CD4-positive, alpha-beta T cell treated with Interleukin-2 at 100 ng/mL for 4 hours (primary cell): ENCODE data around the gene MMP14.
"Not testable (repeated sequence)": the region's sequence is repeated elsewhere in the genome, so short reads cannot be mapped to it uniquely, and the experiment has no call there.

ENCODE experiments used
- DNase-seq: peaks from one replicate; pipeline ENCODE4 v3.0.0-alpha.2; 2020; ENCODE audit warnings: low spot score

The MMP14 gene

DNA sequence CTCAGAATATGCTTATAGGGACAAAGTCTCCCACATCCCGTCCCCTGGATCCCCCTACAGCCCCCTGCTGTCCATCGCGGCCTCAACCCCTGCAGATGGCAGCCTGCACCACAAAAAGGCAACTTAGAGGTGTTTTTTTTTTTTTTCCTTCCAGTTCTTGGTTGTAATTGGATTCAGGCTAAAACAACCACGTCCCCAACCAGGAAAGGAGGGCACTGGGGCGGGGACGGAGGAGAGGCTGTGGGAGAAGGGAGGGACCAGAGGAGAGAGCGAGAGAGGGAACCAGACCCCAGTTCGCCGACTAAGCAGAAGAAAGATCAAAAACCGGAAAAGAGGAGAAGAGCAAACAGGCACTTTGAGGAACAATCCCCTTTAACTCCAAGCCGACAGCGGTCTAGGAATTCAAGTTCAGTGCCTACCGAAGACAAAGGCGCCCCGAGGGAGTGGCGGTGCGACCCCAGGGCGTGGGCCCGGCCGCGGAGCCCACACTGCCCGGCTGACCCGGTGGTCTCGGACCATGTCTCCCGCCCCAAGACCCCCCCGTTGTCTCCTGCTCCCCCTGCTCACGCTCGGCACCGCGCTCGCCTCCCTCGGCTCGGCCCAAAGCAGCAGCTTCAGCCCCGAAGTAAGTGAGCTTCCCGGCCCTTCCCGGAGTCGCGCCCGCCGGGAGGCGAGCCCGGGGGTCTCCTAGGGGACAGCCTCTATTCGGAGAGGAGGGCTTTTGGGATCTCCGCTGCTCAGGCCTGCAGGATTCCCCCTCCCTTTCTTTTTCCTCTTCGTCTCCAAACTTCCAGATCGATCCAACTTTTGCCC is at the start of gene MMP14:
TSS of gene MMP14 (plus strand) at position 285 of the 813 bp plus-strand sequence. CDS start at position 518, 233 bp downstream.
- no peak for DNase-seq

DNA sequence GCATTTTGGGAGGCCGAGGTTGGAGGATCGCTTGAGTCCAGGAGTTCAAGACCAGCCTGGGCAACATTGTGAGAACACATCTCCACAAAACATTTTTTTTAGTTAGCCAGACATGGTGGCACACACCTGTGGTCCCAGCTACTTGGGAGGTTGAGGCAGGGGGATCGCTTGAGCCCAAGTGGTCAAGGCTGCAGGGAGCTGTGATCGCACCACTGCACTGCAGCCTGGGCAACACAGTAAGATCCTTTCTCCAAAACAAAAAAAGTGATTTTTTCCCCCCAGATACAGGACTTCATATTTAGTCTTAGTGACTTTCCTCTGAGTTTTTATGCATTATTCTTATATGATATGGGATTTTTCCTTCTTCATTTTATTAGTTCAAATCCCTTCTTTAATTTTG is 49.7 kb upstream of the MMP14 start:
- no peak for DNase-seq

DNA sequence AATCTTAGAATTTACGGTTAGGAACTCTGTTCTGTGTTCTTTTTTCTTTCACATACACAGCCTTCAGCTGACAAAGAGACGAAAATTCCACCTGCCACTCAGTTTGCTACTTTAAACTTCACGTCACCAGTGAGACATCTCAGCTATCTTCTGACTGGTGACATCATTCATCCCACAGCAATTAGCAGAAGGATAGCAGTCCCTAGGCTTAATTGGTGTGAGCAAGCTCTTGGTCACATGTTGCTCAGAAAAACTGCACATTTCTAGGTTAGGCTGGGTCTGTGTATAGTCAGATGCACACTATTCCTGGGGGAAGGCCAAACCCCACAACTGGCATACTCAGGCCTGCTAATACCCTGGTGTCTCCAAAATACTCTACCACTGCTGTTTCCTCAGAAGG is 45.1 kb upstream of the MMP14 start:
- no peak for DNase-seq

DNA sequence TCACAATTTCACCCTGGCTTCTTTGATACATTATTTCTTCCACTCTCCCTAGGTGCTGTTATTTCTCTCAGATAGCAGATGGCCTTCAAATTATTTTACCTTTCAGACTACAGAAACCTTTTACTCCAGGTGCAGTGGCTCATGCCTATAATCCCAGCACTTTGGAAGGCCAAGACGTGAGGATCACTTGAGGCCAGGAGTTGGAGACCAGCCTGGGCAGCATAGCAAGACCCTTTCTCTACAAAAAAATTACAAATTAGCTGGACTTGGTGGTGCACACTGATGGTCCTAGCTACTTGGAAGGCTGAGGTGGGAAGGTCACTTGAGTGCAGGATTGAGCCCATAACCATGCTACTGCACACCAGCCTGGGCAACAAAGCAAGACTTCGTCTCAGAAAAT is 44.2 kb upstream of the MMP14 start:
- no peak for DNase-seq

DNA sequence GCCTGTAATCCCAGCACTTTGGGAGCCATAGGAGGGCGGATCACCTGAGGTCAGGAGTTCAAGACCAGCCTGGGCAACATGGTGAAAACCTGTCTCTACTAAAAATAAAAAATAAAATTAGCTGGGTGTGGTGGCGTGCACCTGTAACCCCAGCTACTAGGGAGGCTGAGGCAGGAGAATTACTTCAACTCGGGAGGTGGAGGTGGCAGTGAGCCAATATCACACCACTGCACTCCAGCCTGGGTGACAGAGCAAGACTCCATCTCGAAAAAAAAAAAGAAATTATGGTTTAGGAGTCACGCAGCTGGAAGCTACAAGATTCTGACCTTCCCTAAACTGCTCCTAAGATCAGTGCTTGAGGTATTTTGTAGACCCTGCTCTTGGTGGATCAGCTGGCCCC is 42.8 kb upstream of the MMP14 start:
- not testable (repeated sequence) for DNase-seq

DNA sequence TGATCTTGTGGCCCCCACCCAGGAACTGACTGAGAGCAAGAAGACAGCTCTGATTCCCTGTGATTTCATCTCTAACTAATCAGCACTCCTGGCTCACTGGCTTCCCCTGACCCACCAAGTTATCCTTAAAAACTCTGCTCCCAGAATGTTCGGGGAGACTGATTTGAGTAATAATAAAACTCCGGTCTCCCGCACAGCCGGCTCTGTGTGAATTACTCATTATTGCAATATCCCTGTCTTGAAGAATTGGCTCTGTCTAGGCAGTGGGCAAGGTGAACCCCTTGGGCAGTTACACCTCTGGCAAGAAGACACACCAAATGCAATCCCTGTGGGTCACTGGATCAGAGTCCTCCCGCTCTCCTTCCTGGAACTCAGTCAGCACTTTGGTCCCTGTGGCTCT is 42.4 kb upstream of the MMP14 start:
- no peak for DNase-seq

DNA sequence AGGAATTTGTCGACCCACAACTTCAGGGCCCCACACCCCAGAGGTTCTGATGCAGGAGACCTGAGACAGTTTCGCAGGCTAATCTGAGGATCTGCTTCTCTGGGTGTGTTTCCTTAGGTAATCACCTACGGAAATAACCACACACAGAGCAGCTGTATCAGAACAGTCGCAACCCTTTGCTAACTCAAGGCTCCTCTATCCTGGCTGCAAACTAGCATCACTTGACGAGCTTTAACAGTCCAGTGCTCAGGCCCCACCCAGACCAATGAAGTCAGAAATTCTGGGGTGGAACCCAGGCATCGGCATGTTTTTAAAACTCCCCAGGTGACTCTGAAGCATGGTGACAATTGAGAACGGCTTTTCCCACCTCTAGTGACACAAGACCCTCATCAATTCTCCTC is 41.8 kb upstream of the MMP14 start:
- no peak for DNase-seq

DNA sequence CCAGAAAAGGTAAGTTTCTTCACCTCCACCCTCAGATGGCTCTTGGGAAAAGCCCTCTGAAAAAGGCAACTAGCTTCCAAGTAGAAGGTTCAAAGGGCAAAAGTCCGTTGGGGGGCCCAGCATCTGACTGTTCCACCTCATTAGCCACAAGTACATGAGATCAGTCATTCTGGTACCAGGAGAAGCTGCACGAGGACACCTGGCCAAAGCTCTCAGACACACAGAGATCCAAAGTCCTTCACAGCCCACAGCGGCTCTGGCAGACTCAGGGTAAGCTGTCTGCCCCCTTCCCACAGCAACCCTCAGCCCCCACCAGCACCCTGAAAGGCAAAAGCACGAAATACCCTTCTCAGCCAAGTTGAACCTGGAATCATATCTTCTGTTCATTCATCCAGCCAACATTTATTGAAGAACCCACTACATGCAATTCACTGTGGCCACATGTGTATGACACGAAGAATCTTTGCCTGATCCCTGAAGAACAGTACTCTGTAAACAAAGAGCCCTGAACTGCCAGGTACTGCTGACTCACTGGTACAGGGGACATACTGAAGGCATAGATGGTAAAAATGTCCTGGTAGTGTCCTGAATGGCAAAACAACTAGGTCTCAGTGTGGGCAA is 40.2 kb upstream of the MMP14 start:
- DNase-seq = no peak

DNA sequence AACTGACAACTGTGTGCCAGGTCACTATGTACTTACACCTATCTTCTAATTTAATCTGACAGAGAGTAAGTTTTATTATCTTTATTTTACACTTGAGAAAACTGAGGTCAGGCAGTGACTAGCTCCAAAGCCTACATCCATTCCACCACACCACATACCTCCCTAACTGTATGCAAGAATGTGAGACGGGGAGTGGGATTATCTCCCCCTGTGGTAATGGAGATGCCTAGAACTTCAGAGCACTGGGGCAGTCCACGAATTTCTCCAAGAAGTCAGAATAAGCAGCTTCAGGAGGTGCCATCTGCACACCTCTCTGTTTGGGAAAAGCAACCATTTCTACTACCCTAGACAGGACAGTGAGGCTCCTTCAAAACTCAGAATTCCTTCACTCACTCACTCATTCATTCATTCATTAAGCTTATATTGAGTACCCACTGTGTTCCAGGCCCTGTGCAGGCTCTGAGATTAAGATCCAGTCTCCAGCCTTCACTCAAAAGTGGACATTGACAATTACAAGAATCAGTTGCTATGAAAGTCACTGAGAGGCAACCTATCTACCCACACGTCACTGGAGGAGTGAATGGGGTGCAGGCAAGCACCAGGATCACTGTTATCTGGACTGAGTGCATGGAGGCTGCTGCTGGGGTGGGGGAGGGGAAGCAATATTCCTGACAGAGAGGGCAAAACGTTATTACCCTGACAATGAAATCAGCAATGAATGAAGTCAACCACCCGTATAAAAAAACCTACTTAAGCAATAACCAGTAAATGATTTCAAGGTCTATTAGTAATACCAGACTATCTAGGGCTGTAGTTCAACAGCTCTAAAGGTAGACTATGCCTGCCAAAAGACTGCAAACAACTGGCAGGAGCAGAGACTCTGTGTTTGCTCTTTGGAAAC is 39.1 kb upstream of the MMP14 start:
- DNase-seq = no peak

DNA sequence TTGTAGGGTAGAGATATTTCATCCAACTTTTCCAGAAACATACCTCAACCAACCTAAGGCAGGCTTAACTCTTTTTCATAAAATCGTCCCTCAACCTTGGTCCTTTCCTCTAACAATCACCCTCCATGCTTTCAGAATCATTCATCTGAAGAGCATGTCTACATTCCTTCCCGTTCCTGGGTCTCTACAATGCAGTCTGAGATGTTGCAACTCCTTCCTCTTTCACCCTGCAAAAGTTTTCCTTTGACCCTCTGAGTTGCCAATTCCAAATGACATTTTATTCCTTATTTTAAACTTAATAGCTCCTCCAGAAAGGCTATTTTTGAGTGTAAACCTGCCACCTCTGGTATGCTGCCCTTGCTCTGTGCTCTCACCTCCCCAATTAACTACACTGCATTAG is 37.9 kb upstream of the MMP14 start:
- DNase-seq = no peak

DNA sequence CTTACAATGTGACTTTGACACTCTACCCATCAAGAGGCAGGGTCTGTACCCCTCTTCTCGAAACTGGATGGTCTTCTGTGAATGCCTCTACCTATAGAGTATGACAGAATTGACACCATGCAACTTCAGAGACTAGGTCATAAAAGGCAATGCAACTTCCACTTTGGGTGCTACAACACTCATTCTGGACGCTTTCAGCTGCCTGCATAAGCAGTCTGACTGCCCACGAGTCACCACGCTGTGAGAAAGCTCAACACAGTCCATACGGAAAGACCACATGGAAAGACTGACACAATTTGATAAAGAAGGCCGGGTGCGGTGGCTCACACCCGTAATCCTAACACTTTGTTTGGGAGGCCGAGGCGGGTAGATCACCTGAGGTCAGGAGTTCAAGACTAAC is 36.0 kb upstream of the MMP14 start:
- no peak for DNase-seq

DNA sequence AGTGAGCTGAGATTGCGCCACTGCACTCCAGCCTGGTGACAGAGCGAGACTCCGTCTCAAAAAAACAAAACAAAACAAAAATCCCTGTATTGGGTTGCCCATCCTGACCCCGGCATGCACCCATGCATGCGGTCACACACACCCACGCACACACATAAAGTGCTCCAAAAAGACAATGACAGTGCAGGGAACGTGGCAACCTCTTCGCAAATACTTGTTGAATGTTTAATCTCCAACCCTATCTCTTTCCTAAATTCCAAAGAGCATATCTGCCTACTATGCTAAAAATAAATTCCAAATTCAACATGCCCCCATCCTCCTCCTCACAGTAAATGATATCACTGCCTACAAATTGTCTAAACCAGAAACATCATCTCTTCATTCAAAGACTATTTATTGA is 34.7 kb upstream of the MMP14 start:
- no peak for DNase-seq

DNA sequence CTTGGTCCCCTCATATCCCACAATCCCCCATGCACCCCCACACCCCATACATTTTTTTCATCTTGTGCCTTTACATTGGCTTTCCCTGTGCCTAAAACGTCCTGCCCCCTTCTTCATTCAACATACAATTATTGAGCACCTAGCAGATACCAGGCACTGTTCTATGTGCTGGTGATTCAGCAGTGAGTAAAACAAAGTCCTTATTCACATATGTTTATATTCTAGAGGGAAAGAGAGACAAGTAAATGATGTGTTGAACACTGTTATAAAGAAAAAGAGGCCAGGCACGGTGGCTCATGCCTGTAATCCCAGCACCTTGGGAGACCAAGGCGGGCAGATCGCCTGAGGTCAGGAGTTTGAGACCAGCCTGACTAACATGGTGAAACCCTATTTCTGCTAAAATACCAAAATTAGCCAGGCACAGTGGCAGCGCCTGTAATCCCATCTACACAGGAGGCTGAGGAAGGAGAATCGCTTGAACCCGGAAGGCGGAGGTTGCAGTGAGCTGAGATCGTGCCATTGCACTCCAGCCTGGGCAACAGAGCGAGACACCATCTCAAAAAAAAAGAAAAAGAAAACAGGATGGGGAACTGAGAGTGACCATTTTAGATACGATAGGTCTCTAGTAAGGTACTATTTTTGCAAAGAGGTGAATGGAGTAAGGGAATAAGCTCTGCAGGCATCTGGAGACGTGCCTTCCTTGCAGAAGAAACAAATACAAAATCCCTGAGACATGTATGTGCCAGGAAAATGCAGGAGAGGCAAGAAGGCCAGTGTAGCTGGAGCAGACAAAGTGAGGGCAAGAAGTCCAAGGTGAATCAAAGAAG is 33.3 kb upstream of the MMP14 start:
- DNase-seq = no peak

DNA sequence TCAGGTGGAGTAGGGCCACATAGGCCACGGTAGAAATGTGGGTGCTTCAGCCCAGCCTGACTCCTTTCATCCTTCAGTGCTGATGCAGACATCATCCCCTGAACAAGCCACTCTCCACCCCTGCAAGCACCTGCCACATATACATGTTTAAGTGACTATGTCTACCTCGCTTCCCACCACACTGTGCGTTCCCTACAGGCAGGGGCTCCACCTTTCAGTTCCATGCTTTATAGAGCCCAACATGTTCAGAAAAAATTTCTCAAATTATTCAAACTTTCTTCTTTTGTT is 32.8 kb upstream of the MMP14 start:
- DNase-seq = no peak

DNA sequence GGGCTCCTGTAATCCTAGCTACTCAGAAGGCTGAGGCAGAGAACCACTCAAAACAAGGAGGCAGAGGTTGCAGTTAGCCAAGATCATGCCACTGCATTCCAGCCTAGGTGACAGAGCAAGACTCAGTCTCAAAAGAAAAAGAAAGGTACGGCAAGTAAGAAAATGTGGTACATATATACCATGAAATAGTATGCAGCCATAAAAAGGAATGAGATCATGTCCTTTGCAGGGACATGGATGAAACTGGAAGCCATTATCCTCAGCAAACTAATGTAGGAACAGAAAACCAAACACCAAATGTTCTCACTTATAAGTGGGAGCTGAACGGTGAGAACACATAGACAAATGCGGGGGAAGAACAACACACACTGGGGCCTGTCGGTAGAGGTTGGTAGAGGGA is 31.1 kb upstream of the MMP14 start:
- DNase-seq = not testable (repeated sequence)

DNA sequence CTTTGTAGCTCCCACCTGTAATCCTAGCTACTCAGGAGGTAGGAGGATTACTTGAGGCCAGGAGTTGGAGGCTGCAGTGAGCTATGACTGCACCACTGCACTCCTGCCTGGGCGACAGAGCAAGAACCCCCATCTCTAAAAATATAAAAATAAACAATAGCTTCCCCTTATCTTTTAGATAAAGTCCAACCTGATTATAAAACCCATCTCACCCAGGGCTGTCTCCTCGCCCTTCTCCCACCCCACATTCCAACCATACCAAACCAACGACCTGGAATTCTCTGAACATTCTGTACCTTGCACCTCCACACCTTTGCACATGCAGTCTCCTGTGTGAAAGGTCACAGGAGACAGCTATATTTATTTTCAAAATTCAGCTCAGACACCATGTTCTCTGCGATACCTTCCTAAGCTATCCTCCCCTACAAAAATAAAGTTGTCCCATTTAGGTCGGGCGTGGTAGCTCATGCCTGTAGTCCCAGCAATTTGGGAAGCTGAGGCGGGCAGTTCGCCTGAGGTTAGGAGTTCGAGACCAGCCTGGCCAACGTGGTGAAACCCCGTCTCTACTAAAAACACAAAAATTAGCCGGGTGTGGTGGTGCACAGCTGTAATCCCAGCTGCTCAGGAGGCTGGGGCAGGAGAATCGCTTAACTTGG is 28.8 kb upstream of the MMP14 start:
- DNase-seq = no peak

DNA sequence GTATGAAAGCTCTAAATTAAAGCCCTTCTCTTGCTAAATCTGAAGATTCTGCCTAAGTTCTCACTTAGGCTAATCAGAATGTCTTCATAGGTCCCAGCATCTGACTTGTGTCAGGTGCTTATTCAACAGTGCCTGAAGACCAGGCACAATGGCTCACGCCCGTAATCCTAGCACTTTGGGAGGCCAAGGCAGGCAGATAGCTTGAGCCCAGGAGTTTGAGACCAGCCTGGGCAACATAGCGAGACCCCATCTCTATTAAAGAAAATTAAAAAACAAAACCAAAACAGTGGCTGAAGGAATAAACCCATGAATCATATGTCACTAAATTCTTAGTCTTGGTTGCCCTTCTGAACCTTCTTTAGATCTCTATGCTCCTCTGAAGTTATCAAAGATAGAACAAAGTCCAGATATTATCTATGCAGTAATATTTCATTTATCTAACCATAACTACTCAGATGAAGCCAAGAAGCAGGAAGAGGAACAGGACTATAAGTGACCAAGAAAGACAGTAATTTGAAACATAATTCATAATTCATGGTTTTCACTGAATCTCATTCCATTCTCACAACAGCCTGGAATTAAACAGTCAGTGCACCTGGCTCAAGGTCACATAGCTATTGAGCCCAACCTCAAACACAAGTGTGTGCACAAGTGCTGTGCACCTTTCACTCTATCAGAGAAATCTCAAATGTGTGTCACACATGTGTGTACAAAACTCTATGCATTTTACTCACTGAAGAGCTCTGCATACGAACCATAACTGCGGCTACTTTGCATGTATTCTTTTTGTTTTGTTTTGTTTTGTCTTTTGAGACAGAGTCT is 27.8 kb upstream of the MMP14 start:
- no peak for DNase-seq

DNA sequence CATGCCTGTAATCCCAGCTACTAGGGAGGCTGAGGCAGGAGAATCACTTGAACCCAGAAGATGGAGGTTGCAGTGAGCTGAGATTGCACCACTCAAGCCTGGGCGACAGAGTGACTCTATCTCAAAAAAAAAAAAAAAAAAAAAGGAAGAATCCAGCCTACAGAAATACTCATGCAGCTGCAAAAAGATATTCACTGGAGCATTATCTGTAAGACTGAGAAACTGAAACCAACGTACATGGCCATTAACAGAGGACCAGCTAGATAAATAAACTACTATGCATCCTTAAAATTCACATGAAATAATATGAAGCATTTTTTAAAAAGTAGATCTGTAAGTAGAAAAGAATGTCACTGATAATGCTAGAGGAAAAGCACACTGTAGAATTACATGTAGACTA is 24.7 kb upstream of the MMP14 start:
- no peak for DNase-seq

DNA sequence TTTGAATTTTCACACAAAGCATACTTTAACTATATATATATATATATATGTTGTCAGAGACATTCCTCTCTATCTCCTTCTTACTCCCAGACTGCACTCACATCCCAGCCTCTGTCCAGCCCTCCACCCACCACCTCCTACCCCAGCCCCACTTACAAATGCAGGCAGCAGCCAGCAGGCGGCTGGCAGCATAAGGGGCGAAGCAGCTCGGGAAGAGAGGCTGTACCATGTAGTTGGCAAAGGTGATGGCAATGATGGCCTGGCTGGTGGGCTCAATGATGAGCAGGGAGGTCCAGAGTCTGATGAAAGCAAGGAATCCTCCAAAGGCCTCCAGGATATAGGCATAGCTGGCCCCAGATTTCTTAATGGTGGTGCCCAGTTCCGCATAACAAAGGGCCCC is 23.6 kb upstream of the MMP14 start:
- DNase-seq = no peak

DNA sequence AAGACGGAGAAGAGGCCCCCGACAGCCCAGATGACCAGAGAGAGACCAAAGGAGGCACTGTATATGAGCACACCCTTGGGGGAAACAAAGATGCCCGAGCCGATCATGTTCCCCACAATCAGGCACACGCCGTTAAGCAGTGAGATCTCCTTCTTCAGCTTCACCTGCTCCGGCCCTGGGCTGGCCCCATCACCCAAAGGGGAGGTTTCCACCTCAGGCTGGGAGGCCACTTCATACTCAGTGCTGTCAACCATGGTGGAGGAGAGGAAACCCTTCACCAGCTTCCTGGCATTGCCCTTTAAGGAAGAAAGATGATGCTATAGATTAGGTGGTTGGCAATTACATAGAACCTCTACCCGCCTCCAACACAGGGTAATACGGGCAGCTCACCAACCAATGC is 23.2 kb upstream of the MMP14 start:
- DNase-seq = no peak

DNA sequence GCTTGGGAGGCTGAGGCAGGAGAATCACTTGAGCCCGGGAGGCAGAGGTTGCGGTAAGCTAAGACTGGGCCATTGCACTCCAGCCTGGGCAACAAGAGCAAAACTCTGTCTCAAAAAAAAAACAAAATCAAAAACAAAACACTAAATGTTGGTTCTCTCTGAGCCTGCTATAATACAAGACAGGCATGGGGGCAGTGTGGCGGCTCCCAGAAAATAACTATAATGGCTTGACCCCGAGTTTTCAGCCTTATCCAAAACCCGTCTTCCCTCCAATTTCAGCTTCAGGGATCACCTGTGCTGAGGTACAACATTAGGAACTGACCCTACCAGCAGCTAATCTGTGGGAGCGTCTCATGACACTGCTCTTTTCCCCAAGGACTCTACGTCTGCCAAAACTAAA is 22.0 kb upstream of the MMP14 start:
- no peak for DNase-seq
